Left renal cortex interstitium (tissue), 4 donors: ENCODE results near the gene ARID4B. TPM values are rescaled to one million over a fixed set of nuclear protein-coding genes. Genes with fewer than 3 reads are reported as not detected.
"Not testable (repeated sequence)": the region's sequence is repeated elsewhere in the genome, so short reads cannot be mapped to it uniquely, and the experiment has no call there.

Experiments
- DNase-seq, 4 donors: peaks; one replicate each; pipeline ENCODE4 v3.0.0-alpha.2; 2013; ENCODE audit warnings: low read depth in 4 of 4, low spot score in 2 of 4, missing footprints in 1 of 4
- polyA plus RNA-seq, 4 donors: library from polyadenylated mRNA; unstranded; fragments of 120-200 nt; gene quantifications; one replicate each; pipeline ENCODE4 v1.2.1, GENCODE V29; 2013; ENCODE audit not compliant: insufficient read length in 4 of 4

ARID4B gene
- polyA plus RNA-seq, 4 donors = 44.0 to 59.6 (median 49.4) TPM

DNA sequence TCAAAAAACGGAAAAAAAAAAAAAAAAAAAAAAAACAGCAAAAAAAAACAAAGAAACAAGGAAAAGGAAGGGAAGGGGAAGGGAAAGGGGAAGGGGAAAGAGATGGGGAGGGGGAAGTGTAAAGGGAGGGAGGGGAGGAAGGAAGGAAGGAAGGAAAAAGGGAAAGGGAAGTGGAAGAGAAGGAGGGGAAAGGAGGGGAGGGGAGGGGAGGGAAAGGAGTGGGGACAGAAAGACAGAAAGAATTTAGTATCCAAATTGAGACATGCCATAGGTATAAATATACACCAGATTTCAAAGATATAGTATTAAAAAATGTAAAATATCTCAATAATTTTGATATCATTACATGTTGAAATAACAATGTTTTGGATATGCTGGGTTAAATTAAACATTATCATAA lies 25.8 kb downstream of the ARID4B start:
- no peak for DNase-seq

DNA sequence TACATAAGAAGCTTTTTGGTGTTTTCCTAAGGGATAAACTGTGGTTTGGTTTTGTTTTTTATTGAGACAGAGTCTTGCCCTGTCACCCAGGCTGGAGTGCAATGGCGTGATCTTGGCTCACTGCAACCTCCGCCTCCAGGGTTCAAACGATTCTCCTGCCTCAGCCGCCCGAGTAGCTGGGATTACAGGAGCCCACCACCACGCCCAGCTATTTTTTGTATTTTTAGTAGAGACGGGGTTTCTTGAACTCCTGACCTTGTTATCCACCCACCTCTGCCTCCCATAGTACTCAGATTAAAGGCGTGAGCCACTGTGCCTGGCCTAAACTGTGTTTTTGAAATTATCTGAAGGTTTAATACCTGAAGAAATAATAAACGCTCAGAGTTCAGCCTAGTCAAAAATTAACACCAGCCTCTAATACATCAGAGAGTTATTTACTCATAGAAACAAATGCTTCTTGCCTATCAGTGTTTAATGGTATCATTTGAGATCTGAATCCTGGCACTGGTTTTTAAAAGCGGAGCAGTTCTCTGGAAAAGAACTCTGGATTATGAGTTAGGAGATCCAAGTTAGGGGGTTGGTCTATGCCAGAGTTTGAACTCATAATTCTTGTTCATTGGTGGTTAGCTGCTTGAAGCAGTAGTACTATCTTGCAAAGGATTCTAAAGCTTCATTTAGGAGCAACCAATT lies 28.7 kb downstream of the ARID4B start:
- no peak for DNase-seq

DNA sequence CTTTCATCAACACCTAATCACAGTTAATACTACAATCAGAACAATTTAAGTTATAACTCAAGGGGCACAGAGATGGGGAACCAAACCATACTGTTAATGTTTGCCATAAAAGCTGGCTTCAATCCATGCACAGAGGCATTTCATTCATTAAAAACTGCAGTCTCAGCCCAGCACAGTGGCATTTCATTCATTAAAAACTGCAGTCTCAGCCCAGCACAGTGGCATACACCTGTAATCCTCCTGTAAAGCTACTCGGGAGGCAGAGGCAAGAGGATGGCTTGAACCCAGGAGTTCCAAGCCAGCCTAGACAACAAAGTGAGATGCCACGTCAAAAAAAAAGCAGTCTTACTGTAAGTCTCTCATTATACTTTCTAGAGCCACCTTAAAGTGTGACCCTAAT lies 29.2 kb downstream of the ARID4B start:
- DNase-seq = no peak

DNA sequence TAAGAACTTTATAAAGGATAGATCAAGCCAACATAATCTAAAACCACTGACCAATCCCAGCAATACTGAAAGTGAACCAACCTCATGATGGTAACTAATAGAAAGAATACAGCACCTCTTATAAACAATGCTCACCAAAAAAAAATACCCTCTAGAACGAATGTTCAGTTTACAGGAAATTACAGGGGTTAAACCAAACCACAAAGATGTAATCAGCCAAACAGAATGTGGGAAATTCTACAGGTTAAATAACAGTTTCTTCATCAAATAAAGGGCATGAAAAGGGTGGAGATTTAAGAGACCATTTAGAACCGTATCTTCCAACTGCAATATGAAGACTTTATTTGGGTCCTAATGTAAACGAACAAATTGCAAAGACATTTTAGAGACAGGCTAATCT lies 30.4 kb downstream of the ARID4B start:
- DNase-seq = no peak

DNA sequence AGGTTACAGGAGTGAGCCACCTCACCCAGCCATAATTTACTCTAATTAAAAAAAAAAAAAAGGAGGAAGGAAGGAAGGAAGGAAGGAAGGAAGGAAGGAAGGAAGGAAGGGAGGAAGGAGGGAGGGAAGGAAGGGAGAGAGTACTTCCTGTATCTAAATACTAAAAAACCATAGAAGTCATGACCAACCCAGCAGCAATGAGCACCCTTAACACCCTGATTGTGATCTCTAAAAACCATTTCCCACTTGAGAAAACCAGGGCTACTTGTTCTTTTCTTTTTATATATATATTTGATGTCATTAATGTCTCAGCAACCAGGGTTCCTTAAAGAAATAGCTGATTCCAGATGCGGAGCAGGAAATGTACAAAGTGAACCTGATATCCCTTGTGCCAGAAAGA lies 31.2 kb downstream of the ARID4B start:
- DNase-seq = no peak

DNA sequence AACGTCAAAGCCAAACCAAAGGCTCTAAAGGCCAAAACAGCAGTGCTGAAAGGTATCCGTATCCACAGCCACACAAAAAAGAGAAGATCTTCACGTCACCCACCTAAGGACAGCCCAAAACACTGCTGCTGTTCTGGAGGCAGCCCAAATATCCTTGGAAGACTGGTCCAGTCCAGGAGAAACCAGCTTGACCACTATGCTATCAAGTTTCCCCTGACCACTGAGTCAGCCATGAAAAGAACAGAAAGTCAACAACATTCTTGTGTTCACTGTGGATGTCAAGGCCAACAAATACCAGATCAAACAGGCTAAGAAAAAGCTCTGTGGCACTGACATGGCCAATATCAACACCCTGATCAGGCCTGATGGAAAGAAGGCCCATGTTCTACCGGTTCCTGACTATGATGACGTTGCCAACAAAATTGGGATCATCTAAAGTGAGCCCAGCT lies 32.1 kb downstream of the ARID4B start:
- no peak for DNase-seq

DNA sequence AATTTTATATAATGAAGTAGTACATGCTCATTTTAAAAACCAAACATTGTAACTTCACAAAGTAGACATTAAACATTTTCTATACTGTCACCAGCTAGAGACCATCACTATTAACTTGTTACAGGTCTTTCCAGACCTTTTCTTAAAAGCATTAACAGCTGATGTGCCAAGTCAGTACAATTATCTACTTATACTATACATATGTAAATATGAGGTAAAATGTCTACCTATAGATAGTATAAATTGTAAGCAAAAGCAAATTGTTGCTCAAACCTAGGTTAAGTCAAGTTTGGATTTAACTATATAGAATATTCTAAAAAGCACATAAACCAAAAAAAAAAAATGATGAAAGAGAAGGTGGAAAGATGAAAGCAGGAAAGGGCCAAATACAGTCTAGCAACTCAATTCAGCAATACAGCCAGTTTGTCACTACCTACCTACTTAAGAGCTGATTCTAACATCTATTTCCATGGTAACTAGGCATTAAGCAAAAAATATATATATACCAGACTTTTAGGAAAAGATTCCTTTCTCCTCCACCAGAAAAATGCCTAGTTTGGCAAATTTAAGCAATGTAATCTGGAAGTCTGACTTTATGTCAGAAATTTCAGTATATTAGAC lies 34.5 kb downstream of the ARID4B start:
- no peak for DNase-seq

DNA sequence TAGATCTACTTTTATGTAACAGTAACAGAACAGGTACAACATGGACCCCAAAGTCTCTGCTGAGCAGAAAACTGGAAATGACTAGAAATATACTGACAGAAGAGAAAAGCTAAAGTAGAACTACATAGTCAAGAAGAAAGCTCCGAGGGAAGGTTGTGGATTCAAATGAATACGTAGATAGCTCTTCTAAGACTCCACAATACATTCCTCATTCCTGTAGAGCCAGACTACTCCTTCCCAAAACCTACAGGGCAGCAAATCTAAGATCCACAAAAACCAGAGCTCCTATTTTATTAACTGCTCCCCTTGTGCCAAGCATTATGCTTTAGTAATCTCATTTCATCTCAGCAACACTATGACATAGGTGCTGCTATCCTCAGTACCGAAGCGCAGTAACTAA lies 35.2 kb downstream of the ARID4B start:
- no peak for DNase-seq

DNA sequence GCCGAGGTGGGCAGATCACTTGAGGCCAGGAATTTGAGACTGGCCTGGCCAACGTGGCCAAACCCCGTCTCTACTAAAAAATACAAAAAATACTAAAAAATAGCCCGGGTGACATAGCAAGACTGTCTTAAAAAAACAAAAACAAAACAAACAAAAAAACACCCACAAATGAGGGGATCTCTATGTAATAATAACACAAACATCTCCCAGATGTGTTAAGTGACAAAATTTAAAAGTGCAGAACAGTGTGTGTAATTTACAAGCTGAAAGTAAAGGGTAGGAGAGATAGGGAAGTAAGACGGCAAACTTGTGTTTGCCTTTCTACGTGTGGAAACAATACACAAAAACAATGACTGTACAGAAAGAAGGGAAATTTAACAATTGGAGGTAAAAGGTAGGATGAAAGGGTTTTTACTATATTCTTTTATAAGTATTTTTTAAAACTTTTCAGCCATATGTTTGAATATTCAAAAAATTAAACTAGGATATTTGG lies 36.3 kb downstream of the ARID4B start:
- no peak for DNase-seq

DNA sequence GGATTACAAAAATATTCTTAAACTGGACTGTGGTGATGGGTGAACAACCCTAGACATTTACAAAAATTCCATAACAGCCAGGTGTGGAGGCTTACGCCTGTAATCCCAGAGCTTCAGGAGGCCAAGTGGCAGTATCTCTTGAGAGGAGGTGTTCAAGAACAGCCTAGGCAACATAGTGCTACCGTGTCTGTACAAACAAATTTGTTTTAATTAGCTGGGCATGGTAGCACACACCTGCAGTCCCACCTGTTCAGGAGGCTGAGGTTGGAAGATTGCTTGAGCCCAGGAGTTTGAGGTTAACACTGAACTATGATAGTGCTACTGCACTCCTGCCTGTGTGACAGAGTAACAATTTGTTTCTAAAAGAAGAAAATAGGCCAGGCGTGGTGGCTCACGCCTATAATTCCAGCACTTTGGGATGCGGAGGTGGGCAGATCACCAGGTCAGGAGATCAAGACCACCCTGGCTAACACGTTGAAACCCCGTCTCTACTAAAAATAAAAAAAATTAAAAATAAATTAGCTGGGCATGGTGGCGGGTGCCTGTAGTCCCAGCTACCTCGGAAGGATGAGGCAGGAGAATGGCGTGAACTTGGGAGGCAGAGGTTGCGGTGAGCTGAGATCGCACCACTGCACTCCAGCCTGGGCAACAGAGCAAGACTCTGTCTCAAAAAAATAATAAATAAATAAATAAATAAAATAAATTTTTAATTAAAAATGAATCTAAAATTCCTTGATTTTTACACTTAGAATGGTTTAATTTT lies 37.1 kb downstream of the ARID4B start:
- DNase-seq = no peak

DNA sequence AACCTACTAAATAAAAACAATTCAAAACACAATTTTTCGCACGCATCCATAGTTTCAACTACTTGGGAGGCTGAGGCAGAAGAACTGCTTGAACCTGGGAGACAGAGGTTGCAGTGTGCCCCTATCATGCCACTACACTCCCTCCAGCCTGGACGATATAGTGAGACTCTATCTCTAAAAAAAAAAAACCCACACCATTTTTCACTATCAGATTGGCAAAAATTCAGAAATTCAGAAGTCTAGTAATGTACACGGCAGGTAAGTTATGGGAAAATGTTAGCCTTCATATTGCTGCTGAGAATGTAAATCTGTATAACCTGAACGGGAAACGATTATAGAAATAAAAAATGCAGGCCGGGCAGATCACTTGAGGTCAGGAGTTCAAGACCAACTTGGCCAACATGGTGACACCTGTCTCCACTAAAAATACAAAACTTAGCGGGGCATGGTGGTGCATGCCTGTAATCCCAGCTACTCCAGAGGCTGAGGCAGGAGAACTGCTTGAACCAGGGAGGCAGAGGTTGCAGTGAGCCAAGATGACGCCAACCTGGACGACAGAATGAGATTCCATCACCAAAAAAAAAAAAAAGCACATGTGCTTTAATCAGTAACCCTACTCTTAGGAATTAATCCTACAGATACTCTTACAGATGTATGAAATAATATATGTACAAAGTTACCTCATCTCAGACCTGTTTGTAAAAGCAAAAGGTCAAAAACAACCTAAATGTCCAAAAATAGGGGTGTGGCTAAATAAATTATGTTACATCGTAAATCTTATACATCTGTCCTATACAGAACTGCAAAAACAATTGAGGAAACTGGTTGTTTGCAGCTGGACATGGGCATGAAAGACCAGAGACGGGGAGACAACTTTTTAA lies 37.9 kb downstream of the ARID4B start:
- DNase-seq = no peak

DNA sequence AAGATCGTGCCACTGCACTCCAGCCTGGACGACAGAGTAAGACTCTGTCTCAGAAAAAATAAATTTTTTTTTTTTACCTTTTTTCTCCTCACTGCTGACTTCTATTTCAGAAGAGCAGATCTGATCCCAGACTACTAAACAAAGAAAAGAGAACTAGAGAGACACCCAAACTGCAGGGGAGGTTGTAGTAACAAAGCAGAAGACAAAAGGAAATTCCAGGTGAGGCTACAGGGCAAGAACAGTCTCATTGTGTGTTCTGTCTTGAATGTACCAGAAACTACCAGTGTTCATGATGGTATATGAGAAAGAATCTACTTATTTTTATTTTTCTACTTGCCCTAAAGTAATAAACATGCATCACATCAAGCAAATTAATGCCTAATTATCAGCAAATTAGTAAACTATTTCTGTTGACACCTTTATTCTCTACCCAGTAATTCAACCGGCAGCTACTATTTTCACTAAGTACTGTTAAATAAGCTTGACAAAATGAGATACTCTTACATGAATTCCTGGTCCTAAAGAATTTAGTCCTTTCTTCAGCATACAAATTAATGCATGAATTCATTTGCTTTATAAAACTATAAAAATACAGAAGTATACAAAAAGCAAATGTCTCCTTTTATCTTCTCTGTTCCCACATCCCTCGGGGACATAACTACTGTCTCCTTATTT lies 40.6 kb downstream of the ARID4B start:
- no peak for DNase-seq

DNA sequence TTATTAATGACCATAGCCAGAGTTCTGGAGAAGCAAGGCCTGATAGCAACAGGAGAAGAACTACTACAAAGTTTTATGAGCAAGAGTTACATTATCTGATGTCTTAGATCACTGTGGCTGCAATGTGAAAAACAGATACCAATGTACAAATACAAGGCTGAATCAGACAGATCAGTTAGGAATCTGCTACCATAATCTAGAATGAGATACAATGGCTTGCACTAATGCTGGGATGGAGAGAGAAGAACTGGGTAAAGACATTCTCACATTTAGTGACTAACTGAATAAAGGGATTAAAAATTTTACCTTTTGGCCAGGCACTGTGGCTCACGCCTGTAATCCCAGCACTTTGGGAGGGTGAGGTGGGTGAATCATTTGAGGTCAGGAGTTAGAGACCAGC lies 41.3 kb downstream of the ARID4B start:
- DNase-seq = no peak

DNA sequence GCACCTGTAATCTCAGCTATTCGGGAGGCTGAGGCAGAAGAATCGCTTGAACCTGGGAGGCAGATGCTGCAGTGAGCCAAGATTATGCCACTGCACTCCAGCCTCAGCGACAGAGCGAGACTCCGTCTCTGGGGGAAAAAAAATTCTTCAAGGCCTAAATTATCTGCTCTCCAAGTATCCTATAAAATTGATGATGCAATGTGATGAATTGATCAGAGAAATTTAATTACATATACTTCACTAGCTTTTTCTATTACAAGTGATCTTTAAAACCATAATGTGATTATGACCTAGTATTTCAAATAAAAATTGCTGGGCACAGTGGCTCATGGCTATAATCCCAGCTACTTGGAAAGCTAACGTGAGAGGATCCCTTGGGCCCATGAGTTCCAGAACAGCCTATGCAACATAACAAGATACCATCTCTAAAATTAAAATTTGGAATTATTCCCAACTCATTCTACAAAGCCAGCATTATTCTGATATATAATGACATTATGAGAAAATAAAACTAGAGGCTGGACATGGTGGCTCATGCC lies 43.7 kb downstream of the ARID4B start:
- no peak for DNase-seq

DNA sequence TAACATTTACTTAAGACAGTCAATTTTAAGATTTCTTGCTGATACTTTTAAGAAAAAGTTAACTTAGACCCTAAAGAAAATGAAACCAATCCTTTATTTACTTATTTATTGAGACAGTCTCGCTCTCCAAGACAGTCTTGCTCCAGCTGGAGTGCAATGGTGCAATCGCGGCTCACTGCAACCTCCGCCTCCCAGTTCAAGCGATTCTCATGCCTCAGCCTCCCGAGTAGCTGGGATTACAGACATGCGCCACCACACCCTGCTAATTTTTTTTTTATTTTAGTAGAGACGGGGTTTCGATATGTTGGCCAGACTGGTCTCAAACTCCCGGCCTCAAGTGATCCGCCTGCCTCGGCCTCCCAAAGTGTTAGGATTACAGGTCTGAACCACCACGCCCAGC lies 44.3 kb downstream of the ARID4B start:
- DNase-seq = not testable (repeated sequence)

DNA sequence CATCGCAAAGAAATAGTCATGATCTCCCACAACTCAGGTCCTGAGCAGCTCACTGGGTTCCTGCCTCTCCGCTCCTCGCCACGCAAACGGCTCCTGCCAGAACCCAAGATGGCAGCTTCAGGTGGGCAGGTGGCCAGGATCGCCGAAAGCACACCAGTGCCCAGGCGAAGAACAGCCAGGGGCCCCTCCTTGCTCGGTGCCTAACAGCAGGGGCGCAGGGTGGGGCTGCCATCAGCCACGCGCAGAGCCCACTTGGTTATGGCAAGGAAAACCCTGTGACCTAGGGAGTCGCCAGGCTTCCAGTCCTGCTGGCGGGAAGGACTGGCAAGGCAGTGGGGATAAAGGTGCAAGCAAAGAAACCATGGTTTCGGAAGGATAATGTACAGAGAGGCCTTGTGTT lies 47.5 kb downstream of the ARID4B start:
- no peak for DNase-seq

DNA sequence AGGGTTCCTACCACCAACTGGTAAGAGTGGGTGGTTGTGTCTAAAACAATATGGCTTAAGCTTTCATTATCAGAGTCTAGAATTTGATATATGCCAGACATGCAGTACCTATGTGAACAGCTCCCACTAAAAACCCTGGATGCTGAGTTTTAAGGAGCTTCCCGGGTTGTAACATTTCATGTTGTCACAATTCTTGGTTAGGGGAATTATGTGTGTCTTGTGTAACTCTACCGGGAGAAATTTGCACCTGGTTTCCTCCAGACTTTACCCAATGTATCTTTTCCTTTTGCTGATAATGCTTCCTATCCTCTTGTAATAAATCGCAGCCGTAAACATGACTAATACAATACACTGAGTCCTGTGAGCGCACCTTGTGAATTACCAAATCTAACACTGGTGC lies 48.3 kb downstream of the ARID4B start:
- no peak for DNase-seq

DNA sequence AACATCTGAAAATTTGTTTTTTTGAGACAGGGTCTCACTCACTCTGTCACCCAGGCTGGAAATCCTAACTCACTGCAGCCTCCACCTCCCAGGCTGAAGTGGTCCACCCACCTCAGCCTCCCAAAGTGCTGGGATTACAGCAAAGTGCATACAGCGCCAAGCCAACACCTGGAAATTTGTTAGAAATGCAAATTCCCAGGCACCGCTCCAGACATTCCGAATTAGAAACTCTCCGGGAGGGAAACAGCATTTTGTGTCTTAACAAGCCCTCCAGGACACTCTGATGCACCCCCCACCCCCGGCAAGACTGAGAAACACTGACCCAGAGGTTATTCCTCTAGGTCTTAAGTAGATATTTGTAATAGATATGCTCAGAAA lies 49.1 kb downstream of the ARID4B start:
- DNase-seq = no peak

DNA sequence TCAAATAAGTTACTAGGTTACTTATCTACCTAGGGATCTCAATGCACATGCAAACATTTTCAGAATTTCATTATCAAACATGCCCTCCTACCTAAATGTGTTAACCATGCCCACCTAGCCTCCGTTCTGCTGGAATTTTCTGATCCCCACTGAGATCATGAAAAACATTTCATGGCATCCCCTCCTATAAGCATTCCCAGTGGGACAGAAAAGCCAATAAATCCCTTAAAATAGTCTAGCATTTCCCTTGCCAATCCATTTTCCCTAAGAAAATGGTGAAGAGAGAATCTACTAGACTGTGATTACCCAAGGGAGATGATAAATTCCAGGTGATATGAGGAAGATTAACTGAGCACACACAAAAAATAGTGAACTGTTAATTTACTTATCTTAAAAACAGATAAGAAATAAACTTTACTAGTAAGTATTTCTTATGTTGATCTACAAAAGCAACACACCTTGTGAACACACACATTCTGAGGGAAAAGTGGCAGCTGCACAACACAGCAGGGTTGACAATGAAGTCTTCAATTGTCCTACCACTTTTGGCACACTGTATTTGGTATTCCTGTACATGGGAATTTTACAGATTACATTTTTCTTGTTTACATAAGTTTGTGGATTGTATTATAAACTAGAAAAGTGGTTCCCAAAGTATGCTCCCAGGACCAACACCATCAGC lies 49.6 kb downstream of the ARID4B start:
- no peak for DNase-seq
